DND-41 (cell line): ENCODE data around the gene FAM83B.

Experiments
- CTCF ChIP-seq: IDR thresholded peaks from 2 replicates; pipeline ENCODE4 v1.5.1; 2012; ENCODE audit warnings: borderline replicate concordance, low read length, moderate library complexity, mild to moderate bottlenecking; ENCODE audit not compliant: poor library complexity, severe bottlenecking; ENCODE audit errors: extremely low read depth
- EZH2 ChIP-seq: IDR thresholded peaks from 3 replicates; pipeline ENCODE4 v1.6.1; 2012; ENCODE audit warnings: borderline replicate concordance, low read depth, mild to moderate bottlenecking, moderate library complexity, low read length, inconsistent platforms; ENCODE audit not compliant: severe bottlenecking

- TF ChIP-seq CTCF (no peak), EZH2 (no peak)
Measured at GRCh38 chr6:54981647-54982046, 135.1 kb downstream of the FAM83B start.
